Body of pancreas (tissue), 4 donors: Measurements from ENCODE around the gene SLC35E1. TPM values are rescaled to one million over a fixed set of nuclear protein-coding genes. Genes with fewer than 3 reads are reported as not detected.

Source experiments
- ATAC-seq: fragments of 150-250 bp; one replicate; pipeline ENCODE4 v1.9.1; 2016
- DNase-seq, 4 donors: peaks; one replicate each; pipeline ENCODE4 v3.0.0-alpha.2; 2019
- H3K27ac ChIP-seq, 4 donors: fragments of 200-600 bp; sonication (generic); 1 replicate in 3 of 4; 2 replicates in 1 of 4; pipeline versions ENCODE4 v1.5.1 to v1.6.1; 2016 to 2019; ENCODE audit warnings: mild to moderate bottlenecking in 1 of 4, mixed read lengths in 1 of 4, moderate library complexity in 1 of 4
- H3K27me3 ChIP-seq, 2 donors: fragments of 200-600 bp; sonication (generic); one replicate each; pipeline ENCODE4 v1.6.0; 2016; ENCODE audit warnings: mild to moderate bottlenecking in 1 of 2
- H3K36me3 ChIP-seq, 2 donors: fragments of 200-600 bp; sonication (generic); replicated peaks in 1 of 2; 2 replicates each; pipeline ENCODE4 v1.5.1; 2016; ENCODE audit warnings: low read depth in 2 of 2; ENCODE audit not compliant: insufficient read depth in 1 of 2
- H3K4me1 ChIP-seq: fragments of 200-600 bp; sonication (generic); one replicate; pipeline ENCODE4 v1.6.0; 2016
- H3K4me3 ChIP-seq, 2 donors: fragments of 200-600 bp; sonication (generic); 1 replicate in 1 of 2; 2 replicates in 1 of 2; pipeline ENCODE4 v1.5.1; 2016 to 2019
- H3K9me3 ChIP-seq, 3 donors: fragments of 200-600 bp; sonication (generic); 1 replicate in 2 of 3; 2 replicates in 1 of 3; pipeline ENCODE4 v1.5.1; 2016
- CTCF ChIP-seq, 7 experiments: fragments of 450-650 bp in 4 of 7; fragments of 200-600 bp in 3 of 7; sonication (generic) in 3 of 7; IDR thresholded peaks; one replicate each; pipeline ENCODE4 v1.5.1; 2016 to 2019; ENCODE audit warnings: antibody characterized with exemption in 7 of 7
- POLR2A ChIP-seq, 3 donors: fragments of 450-650 bp; IDR thresholded peaks; one replicate each; pipeline ENCODE4 v1.6.1; 2016; ENCODE audit warnings: antibody characterized with exemption in 3 of 3, mild to moderate bottlenecking in 2 of 3
- WGBS, 2 donors: methylation state at CpG; one replicate each; pipeline ENCODE4 v1.1.5; 2017; 5-methylcytosine and 5-hydroxymethylcytosine counted together
- intact Hi-C: fragments of 100-400 bp; cut with DNase I; formaldehyde crosslinking; loops from one replicate; pipeline ENCODE4 v1.15.1; 2023
- total RNA-seq, 2 donors: library from RNA; depleted of rRNA; stranded (reverse); fragments of >200 nt; gene quantifications; one replicate each; pipeline ENCODE4 v1.1.0, GENCODE V29; 2016

Gene SLC35E1
- total RNA-seq, 2 donors from 2014 or later, result 27.0 to 66.3 TPM

GRCh38 chr19:16587833-16588823 is 15.9 kb upstream of the SLC35E1 start:
- peak overlapping the region in 3 of 4 donors; percentile 14 to 65 (median 41) for H3K27ac ChIP-seq

GRCh38 chr19:16586991-16587832 is 15.0 kb upstream of the SLC35E1 start:
- no peak for TF ChIP-seq CTCF (IDR thresholded peaks at IDR 0.05)
- no peak for TF ChIP-seq POLR2A (IDR thresholded peaks at IDR 0.05)
- WGBS, 2 donors, result 62 to 80% methylated on average over 5 to 20 of the region's 20 CpGs
- Histone ChIP-seq H3K27me3 (no peaks in the 10 kb centered on the region), H3K27ac (peak overlapping the region in 2 of 4 donors; percentile 41 to 65), H3K4me1 (peaks cover 81% of the 10 kb centered on the region), H3K4me3 (no peak overlapping the region), H3K9me3 (no peaks in the 10 kb centered on the region), H3K36me3 (no peaks in the 10 kb centered on the region)
- intact Hi-C loops, result no loop called here
- DNase-seq (peak in 2 of 4 donors; percentile 34 to 62), ATAC-seq (no peak)

More at GRCh38 chr19:16587833-16588823, 15.9 kb upstream of the SLC35E1 start:
- Histone ChIP-seq H3K36me3 (no peaks in the 10 kb centered on the region), H3K27me3 (no peaks in the 10 kb centered on the region), H3K9me3 (no peaks in the 10 kb centered on the region), H3K4me3 (no peak overlapping the region), H3K4me1 (peaks cover 75% of the 10 kb centered on the region)
- TF ChIP-seq CTCF (IDR thresholded peaks at IDR 0.05) (no peak), POLR2A (IDR thresholded peaks at IDR 0.05) (no peak)
- DNase-seq (peak; percentile 40 to 81 (median 64)), ATAC-seq (peak; percentile 56)
- WGBS, 2 donors, result 27 to 35% methylated on average over 18 to 26 of the region's 26 CpGs
- intact Hi-C loops, result no loop called here

- DNase-seq (no peak), ATAC-seq (no peak)
- 82 to 100% methylated on average over 2 to 9 of the region's 9 CpGs for WGBS, 2 donors
- Histone ChIP-seq H3K36me3 (no peaks in the 10 kb centered on the region), H3K9me3 (no peaks in the 10 kb centered on the region), H3K27me3 (no peaks in the 10 kb centered on the region), H3K4me3 (no peak overlapping the region), H3K27ac (peak overlapping the region in 2 of 4 donors; percentile 59 to 79), H3K4me1 (peaks cover 85% of the 10 kb centered on the region)
- intact Hi-C loops, result no loop called here
- TF ChIP-seq CTCF (IDR thresholded peaks at IDR 0.05) (no peak), POLR2A (IDR thresholded peaks at IDR 0.05) (no peak)
These were observed 14.3 kb upstream of the SLC35E1 start for GRCh38 chr19:16586477-16586871.

GRCh38 chr19:16585808-16586476 is 13.7 kb upstream of the SLC35E1 start:
- peak overlapping the region in 3 of 4 donors; percentile 51 to 79 (median 59) for H3K27ac ChIP-seq
- WGBS, 2 donors, result 77 to 86% methylated on average over 5 to 11 of the region's 11 CpGs
- DNase-seq (peak in 1 of 4 donors; percentile 44), ATAC-seq (no peak)
- H3K36me3 ChIP-seq, result no peaks in the 10 kb centered on the region
- TF ChIP-seq CTCF (IDR thresholded peaks at IDR 0.05) (no peak), POLR2A (IDR thresholded peaks at IDR 0.05) (peak in 1 of 3 donors; percentile 19)
- H3K4me1 ChIP-seq, result peaks cover 90% of the 10 kb centered on the region
- H3K4me3 ChIP-seq, result no peak overlapping the region
- intact Hi-C loops, result no loop called here
- H3K9me3 ChIP-seq, result no peaks in the 10 kb centered on the region
- no peaks in the 10 kb centered on the region for H3K27me3 ChIP-seq
